22Rv1 (cell line): ENCODE measurements around the gene ADA.

Source experiments
- CTCF ChIP-seq: fragments of 450-650 bp; IDR thresholded peaks from 2 replicates; pipeline ENCODE4 v1.5.1; 2017; ENCODE audit warnings: mild to moderate bottlenecking
- ZFX ChIP-seq: fragments of 450-650 bp; IDR thresholded peaks from 2 replicates; pipeline ENCODE4 v1.6.1; 2017; ENCODE audit warnings: antibody characterized with exemption, borderline replicate concordance

DNA sequence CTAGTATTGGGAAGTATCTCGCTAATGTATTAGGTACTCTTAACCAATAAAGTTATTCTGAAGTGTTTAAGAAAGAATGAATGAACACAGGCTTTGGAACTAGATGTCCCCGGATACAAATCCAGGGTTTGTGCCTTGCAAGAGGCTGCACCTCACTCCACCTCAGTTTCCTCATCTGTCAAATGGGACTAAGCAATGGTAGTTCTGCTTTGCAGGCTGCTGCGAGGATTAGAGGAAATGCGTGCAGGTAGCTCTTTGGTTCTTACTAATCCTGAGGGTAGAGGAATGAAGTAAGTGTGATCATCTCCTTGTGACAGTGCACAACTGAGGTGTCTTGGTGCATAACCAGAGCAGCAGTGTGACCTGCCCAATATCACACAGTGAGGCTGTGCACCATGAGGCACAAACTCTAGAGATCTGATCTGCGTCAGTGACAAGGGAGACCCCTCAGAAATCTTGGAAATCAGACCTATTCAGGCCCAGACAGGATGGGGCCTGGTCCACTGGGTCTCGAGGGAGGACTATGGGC is 26.7 kb downstream of the ADA start:
- TF ChIP-seq CTCF, result no peak
- no peak for TF ChIP-seq ZFX
